ENCODE data around the gene GLIPR1L2. TPM values are rescaled to one million over a fixed set of nuclear protein-coding genes. Genes with fewer than 3 reads are reported as not detected.

The GLIPR1L2 gene
- 0.16 and 0.89 TPM in 2 replicates for total RNA-seq

GRCh38 chr12:75390899-75391538 lies at the start of gene GLIPR1L2:
Gene GLIPR1L2 (plus strand): TSS chr12:75391089. CDS start chr12:75391117, 28 bp downstream.

GRCh38 chr12:75480469-75480949 lies 89.6 kb downstream of the GLIPR1L2 start, which contains the start of gene GLIPR1:
Gene GLIPR1 (plus strand): TSS chr12:75480755. CDS start chr12:75480881, 126 bp downstream.

Other genes starting within 250 kb of the GLIPR1L2 start
- gene KCNC2, start 181.2 kb upstream of the GLIPR1L2 start, total RNA-seq: 0.51 TPM in 1 of 2 replicates, not detected in the other
- gene CAPS2, start 60.8 kb upstream of the GLIPR1L2 start, total RNA-seq: 0.33 and 2.2 TPM in 2 replicates
- gene GLIPR1L1, start 56.4 kb upstream of the GLIPR1L2 start, total RNA-seq: not detected in 2 replicates
- 51.3 and 95.3 TPM in 2 replicates for gene GLIPR1, start 89.7 kb downstream of the GLIPR1L2 start, total RNA-seq
- gene KRR1, start 120.5 kb downstream of the GLIPR1L2 start, total RNA-seq: 13.1 and 31.3 TPM in 2 replicates

All from mesangial cell (primary cell).